Amygdala (tissue), 56 donors: ENCODE results near the gene SMARCD3.

ENCODE experiments used
- DNase-seq, 56 donors: peaks; one replicate each; lab custom pipeline; 2025; lab: John Stamatoyannopoulos, UW

The SMARCD3 gene

DNA sequence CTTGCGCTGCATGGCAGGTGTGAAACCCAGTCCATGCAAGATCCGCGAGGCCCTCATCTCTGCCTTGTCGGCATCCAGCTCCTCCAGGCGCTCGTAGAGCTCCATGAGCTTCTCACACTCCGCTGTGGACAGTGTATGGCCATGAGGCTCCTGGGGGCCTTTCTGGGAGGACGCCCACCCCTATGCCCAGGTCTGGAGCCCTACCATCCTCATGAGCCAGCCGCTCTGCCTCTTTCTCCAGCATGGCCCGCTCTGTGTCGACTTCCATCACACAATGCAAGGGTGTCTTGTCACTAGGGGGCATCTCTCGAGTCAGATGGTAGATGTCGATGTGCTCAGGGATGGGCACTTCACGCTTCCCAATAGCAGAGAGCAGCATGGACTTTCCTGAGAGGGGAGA is 24.8 kb downstream of the SMARCD3 start:
- DNase-seq = no peak

DNA sequence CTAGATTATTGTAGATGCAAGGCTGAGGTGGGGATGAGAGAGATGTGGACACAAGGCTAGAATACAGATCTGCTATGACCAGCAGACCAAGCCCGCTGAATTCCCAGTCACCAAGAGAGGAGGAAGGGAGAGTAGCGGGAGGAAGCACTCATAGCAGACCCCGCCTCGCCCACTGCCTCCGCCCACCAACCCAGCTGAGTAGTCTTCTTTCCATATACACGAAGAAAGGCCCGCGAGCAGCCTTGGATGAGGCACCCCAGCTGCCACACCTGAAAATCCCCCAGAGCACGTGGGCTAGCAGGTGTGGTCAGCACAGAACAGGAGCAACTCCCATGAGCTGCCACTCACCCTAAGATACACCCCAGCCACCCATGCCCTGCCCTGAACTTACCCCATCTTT is 30.3 kb downstream of the SMARCD3 start:
- DNase-seq = no peak

DNA sequence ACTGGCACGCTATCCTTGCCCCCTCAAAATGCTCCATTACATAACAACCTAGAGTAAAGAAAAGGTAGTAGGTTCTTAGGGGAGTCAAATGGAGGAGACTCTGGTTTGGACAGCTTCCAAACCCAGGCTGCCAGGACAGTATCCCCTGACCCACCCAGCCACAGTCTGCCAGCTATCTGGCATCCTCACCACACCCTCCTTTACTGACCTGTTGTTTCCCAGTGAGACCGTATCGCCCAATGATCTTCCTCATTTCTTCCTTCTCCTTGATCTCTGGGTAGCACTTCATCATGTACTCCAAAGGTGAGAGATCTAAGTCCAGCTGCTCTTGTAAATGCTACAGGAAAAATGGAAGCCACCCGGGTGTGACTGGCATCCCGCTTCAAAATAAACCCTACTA is 33.1 kb downstream of the SMARCD3 start:
- DNase-seq = no peak

DNA sequence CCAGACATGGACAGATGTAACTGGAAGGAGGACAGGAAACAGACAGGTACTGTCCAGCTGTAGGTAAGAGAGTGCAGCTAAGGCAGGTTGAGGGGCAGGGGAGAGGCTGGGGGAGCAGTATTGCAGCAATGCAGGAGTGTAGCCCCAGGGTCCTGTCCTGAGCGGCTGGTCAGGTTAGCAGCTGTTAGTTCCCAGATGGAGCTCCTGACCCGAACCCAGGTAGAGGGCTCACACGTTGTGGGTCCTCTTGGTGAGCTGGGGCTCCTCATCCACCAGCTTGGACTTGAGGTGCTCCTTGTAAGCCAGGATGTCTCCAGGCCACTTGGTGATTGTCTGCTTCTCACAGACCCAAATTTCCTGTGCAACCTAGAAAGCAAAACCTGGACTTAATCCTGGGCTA is 34.7 kb downstream of the SMARCD3 start:
- DNase-seq = no peak

DNA sequence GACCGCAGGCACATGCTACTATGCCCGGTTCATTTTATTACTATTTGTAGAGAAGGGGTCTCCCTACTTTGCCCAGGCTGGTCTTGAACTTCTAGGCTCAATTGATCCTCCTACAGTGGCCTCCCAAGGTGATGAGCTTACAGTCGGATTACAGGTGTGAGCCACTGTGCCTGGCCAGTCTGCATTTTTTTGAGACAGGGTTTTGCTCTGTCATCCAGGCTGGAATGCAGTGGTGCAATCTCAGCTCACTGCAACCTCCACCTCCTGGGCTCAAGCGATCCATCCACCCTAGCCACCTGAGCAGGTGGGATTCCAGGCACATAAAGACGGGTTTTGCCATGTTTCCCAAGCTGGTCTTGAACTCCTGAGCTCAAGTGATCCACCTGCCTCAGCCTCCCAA is 35.9 kb downstream of the SMARCD3 start:
- no peak for DNase-seq

DNA sequence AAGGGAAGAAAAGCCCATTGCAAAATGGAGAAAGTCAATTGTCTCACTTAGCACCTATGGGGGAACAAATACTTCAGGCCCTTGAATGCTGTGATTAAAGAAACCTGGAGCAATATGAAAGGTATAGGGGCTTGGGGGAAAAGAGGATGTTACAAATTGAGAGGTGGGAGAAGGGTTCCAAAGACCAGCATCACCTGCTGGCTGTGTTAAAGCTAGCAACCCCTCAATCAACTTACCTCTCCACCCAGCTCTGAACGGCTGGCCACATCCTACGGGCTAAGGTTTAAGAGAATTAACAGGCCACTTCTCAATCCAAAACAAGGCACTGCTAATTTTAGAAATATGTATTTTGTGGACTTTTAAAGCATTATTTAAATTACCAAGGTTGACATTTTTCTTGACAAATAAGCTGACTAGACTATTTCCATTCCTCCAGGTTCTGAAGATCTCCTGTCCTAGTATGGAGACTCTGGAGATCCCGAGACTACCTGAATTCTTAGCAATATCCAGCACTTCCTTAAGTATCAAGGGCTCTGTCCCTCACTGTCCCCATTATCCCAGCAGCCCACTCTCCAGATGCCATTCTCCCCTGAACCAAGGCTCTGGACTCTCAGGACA is 37.2 kb downstream of the SMARCD3 start:
- DNase-seq = no peak

DNA sequence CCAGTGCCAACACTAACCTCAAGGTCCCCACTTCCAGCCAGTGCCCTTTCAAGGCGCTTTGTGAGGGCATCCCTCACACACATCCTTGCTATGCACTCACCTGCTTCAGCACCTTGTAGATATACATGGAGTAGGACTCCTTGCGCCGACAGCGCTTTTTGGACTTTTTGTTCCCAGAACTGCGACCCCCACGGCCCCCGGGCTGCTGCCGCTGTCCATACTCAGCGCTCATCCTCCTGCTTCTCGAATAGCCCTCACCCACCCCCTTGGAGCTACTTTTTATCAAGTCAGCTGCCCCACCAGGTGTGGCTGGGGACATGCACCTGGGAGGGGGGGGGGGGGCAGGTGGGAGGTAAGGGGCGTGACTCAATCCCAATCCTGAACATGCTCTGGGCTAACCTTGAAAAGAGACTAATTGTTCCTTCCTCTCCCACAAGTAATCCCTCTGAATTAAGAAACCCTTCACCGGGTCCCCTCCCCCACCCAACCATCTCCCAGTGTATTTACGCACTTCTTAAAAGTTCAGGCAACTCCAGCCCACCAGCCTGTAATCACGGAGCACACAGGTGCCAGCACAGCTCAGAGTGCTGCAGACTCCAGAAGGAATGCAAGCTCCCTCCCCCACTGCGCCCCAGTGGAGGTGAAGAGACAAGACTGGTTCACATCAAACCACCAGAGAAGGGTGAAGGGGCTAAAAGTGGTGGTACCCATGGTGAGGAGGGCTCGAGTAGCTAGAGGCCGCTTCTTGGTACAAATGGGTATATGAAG is 38.2 kb downstream of the SMARCD3 start, which contains the start of gene H2BK1:
Gene H2BK1 (minus strand): TSS at position 402 of the 768 bp plus-strand sequence. CDS start 170 bp downstream, at position 232.
- DNase-seq = no peak

DNA sequence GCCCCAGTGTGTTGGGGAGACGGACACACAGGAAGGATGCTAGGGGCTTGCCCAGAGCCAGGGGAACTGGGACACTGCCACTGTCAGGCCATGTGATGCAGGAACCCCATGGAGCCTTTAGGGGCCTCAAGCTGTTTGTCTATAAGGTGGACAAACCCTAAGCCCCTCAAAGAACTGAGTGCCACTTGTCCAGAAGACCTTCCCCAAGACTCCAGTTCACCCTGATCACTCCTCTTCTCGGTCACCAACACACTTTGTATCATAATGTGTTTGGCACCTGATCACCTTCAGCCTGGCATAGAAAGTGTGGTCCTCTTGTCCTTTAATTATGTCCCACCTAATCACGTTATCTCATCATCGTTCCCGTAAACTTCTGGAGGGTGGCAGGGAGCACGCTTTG is 38.9 kb downstream of the SMARCD3 start:
- no peak for DNase-seq

DNA sequence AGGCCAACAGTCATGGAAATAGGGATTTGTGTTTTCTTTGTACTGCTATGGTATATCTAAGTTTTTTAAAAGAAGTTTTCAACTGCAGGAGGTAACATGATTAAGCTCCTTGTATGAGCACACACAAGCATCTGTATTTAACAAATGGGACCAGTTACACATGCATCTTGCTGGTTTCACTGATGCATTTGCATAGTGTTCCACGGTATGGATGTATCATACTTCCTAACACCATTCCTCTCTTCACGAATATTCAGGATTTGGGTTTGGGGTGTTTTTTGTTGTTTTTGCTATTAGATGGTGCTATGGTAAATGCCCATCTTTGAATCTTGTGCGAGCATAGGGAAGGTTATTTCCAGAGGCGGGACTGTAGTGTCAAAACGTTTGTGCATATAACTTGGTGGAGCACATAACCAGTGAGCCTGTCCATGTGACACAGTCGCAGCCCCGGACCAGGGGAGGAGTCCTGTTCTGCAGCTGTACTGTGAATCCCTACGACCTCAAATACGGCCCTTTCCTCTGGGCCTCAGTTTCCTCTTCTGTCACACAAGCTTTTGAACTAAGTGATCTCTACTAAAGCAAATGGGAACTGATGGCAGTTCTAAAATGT is 40.1 kb downstream of the SMARCD3 start:
- no peak for DNase-seq

DNA sequence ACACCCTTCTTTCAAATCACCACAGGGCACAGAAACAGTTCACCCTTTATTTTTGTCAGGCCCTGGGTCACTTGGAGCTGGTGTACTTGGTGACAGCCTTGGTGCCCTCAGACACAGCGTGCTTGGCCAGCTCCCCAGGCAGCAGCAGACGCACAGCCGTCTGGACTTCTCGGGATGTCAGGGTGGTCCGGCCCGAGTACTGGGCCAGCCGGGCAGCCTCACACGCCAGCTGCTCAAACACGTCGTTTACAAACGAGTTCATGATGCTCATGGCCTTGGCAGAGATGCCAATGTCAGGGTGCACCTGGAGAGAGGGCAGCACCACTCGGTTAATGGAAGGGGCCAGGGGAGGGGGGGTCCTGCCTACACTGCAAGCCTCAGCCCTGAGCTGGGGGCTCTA is 40.7 kb downstream of the SMARCD3 start:
- DNase-seq = no peak

DNA sequence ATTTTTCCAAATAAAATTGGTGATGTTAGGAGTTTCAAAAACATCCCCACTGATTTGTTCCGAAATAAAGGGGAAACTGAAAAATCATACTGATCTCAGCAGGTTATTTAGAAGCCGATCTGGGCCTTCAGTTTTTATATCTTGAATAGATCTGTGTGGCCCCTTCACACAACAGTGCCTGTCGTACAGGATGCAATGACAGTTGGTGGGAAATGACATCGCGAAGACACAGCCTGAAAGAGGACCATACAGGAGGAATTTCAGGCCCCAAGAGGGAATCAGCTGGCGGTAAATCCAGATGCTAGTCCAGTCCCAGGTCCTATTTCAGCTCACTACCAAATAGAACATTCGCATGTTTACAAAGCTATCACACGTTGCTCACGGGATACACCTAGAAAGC is 41.2 kb downstream of the SMARCD3 start:
- DNase-seq = no peak

DNA sequence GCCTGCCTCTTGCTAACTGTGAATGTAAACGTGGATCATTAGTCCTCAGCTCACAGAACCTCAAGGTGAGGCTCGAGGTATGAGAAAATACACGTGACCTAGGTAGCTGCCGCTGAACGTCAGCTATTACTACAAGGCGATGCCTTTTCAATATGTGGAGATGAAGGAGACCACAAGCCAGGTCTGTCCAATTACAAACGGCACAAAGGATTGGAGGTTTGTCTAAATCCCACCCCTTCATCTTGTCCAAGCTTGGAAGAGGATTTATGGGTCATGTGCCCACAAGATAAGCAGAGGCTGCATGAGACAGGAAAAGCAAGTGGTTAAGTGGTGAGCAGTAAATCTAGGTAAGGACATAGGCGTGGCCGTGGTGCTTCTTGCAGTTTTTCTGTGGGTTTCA is 41.6 kb downstream of the SMARCD3 start:
- DNase-seq = no peak

DNA sequence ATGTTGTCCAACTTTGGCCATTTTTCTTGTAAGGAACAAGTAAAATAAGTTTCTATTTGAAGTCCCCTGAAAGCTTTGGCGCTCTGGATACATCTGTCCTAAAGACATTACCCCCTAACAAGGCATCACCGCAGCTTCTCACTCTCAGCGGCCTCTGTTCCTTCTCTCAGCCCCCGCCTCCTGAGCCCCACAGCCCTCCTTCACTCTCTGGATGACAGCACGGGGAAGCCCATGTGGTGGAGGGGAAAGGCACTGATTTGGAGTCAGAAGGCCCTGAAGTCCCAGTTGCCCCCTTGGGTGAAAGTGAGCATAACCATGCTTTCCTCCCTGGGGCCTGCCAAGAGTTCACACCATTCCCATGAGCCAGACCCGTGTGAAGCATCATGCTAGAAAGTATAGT is 42.8 kb downstream of the SMARCD3 start:
- DNase-seq = no peak

DNA sequence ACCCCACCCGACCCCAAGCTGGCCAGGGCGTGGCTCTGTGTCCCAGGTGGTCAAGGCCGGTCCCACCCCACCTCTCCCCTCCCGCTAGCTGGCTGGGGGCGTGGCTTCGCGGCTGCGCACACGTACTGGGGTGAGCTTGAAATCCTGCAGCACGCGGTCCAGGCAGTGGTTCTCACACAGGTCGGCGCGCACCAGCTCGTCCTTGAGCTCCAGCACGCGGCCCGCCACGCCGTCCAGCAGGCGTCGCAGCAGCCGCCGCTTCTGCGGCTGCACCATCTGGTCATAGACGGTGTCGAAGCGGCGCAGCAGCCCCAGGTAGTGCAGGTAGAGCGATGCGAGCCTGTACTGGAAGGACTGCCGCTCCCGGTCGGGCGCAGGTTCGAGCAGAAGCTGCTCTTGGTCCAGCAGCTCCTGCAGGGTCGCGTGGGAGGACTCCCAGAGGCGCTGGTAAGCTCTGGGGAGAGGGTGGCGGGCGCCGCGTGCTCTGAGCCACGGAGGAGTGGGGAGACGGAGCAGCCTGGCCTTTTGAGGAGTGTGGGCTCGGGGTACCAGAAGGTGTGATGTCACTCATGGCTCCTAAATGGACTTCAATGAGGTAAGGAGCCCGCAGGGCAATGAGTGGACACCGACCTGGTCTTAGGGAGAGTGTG is 44.0 kb downstream of the SMARCD3 start:
- DNase-seq = no peak

DNA sequence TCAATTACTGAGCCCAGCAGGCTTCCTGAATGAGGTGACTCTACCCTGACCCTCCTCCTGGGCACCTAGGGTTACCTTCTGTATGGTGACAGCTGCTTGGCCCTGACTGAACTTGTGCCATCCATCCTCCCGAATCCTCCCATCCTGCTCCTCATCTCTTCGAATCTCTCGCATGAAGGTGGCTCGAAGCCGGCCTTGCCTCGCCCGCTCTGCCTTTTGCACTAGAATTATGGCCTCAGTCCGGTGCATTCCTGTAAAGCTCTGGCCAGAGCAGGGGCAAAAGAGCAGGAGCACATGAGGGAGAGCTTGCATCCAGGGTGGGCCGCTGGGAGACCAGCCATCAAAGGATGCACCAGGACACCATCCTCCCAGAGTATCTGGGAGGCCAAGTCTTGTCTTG is 45.7 kb downstream of the SMARCD3 start:
- no peak for DNase-seq

DNA sequence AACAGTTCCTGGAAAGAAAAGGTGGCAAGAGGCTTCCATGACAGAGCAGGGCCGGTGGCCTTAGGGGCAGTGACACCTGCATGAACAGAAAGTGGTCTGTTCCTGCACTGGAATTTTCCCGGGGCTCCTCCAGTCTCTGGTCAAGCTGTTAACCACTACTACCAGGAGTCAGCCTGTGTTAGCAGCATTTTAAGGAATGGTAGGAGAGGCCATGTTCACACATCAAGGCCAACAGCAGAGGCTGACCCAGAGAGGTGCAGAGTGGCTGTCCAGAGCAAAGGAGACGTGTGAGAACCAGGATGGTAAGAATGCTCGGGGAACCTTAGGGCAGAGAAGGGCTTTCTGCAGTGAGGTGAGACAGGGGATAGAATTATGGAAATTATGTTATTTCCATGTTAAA is 46.7 kb downstream of the SMARCD3 start:
- DNase-seq = no peak

DNA sequence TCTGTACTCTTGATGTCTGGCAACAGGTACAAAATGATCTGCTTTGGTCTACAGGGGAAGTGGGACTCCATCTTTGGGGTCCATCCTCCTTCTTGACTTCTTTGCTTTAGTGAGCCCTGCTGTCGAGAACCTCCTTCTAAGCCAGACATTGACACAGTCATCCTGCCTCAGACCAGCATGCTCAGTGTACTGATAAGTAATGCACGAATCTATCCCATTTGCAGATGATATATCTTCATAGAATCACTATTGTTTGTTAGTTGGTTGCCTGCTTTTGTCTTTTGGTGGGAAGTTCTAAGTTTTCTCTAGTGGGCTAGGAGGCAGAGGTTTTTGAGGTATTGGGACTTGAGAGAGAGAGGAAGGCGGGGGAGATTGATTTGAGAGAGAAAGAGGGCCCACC is 47.1 kb downstream of the SMARCD3 start:
- no peak for DNase-seq

DNA sequence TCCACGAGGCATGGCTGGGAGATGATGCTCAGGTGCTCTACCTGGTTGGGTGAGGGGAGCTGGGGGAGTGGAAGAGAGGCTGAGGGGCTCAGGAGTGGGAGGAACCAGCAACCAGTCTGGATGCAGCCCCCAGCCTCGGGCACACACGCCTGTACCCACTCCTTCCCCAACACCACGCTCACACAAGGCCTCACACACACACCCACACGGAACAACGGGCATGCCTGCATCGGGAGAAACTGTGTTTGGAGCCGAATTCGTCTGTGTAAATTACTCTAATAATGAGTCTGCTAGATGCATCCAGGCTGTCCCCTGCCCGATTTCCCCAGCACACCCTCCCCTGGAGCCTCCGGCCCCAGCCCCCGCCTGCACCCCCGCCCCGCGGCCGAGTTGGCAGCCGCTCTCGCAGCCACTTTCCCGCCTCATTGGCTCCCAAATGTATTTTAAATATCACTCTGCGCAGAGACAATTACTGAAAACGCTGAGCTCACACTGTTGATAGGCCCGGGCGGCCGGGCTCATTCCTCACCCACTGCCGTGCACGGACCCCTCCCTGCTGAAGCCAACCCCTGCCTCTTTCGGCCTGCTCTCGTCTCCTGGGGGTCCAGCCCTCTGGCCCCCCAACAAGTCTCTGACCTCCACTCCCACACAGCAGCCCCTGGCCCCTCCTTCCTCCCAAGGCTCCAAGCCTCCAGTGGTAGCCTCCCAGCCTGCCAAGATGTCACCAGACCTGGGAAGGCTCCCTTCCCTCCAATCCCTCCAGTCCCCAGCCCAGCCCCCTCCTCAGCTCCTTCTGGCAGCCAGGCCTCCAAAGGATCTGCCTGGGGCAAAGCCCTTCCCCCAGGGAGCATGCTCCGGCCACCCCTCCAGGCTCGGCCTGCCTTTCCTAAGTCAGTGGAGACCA is 49.3 kb downstream of the SMARCD3 start:
- DNase-seq = peak in 32 of 56 donors; percentile 4 to 73 (median 28)

DNA sequence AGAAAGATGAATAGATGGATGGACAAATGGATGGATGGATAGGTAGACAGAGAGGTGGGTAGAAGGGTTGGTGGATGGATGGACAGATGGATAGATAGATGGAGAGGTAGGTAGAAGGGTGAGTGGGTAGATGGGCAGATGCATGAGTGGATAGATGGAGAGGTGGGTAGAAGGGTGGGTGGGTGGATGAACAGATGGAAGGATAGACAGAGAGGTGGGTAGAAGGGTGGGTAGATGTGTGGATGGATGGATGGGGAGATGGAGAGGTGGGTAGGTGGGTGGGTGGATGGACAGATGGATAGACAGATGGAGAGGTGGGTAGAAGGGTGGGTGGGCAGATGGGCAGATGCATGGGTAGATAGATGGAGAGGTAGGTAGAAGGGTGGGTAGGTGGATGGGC is 50.6 kb downstream of the SMARCD3 start:
- no peak for DNase-seq
